Endothelial cell of umbilical vein (primary cell): Measurements from ENCODE around the gene AGK.

Experiments used
- EZH2 ChIP-seq: IDR thresholded peaks from 2 replicates; pipeline ENCODE4 v1.6.1; 2012; ENCODE audit warnings: borderline replicate concordance, low read depth, mild to moderate bottlenecking, moderate library complexity, low read length, inconsistent platforms; ENCODE audit not compliant: severe bottlenecking
- FOS ChIP-seq: IDR thresholded peaks from 2 replicates; pipeline ENCODE4 v1.6.1; 2011; ENCODE audit warnings: mild to moderate bottlenecking, low read length, moderate library complexity, borderline replicate concordance; ENCODE audit not compliant: insufficient read depth
- GATA2 ChIP-seq: IDR thresholded peaks from 2 replicates; pipeline ENCODE4 v1.7.0; 2011; ENCODE audit warnings: low read depth, mild to moderate bottlenecking, moderate library complexity, mixed read lengths, low read length; ENCODE audit not compliant: insufficient read length, insufficient read depth
- JUN ChIP-seq: IDR thresholded peaks from 2 replicates; pipeline ENCODE4 v1.6.1; 2011; ENCODE audit warnings: borderline replicate concordance, low read depth; ENCODE audit not compliant: insufficient read length, insufficient read depth
- MYC ChIP-seq: IDR thresholded peaks from one replicate; pipeline ENCODE4 v1.6.1; 2011; ENCODE audit warnings: mild to moderate bottlenecking, low read depth, low read length
- POLR2A ChIP-seq: IDR thresholded peaks from 2 replicates; pipeline ENCODE4 v1.6.1; 2012; ENCODE audit warnings: low read depth, mild to moderate bottlenecking, control low read depth, low read length
- POLR2AphosphoS5 ChIP-seq: IDR thresholded peaks from 2 replicates; pipeline ENCODE4 v1.6.1; 2012; ENCODE audit warnings: low read depth, mild to moderate bottlenecking, control low read depth, low read length, moderate library complexity; ENCODE audit not compliant: insufficient read depth
- TF ChIP-seq, protein P1 (sequence below), 2 donors: IDR thresholded peaks; 1 replicate in 1 of 2; 2 replicates in 1 of 2; pipeline ENCODE4 v1.5.1; 2011; ENCODE audit warnings: low read length in 2 of 2, mild to moderate bottlenecking in 2 of 2, moderate library complexity in 2 of 2, control low read depth in 1 of 2, inconsistent platforms in 1 of 2, low read depth in 1 of 2; ENCODE audit not compliant: insufficient read depth in 1 of 2; ENCODE audit errors: extremely low read depth in 1 of 2
- TF ChIP-seq, protein P2 (sequence below): IDR thresholded peaks from 2 replicates; pipeline ENCODE4 v1.6.1; 2011; ENCODE audit not compliant: insufficient read depth, insufficient read length

DNA sequence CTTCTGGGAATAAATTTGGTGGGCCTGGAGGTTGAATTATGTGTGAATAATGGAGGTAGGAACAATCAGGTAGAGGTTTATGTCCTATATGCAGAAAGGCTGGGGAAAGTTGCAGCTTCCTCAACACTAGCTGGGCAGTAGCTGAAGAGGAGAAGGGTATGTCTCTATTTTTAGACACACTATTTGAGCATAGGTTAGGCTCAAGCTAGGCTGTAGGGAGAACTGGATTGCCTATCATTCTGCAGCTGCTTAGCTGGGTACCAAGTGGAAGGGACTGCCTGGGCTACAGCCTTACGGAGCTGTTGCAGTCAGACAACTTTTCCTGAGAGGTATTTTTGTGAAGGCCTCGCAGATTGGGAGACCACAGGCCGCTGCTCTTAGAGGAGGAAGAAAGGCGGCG is 82.9 kb downstream of the AGK start:
- TF ChIP-seq POLR2A (no peak), POLR2AphosphoS5 (no peak), EZH2 (no peak), GATA2 (no peak), FOS (no peak), JUN (no peak), MYC (no peak)
- TF ChIP-seq, protein P1, sequence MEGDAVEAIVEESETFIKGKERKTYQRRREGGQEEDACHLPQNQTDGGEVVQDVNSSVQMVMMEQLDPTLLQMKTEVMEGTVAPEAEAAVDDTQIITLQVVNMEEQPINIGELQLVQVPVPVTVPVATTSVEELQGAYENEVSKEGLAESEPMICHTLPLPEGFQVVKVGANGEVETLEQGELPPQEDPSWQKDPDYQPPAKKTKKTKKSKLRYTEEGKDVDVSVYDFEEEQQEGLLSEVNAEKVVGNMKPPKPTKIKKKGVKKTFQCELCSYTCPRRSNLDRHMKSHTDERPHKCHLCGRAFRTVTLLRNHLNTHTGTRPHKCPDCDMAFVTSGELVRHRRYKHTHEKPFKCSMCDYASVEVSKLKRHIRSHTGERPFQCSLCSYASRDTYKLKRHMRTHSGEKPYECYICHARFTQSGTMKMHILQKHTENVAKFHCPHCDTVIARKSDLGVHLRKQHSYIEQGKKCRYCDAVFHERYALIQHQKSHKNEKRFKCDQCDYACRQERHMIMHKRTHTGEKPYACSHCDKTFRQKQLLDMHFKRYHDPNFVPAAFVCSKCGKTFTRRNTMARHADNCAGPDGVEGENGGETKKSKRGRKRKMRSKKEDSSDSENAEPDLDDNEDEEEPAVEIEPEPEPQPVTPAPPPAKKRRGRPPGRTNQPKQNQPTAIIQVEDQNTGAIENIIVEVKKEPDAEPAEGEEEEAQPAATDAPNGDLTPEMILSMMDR (IDR thresholded peaks at IDR 0.05; ENCODE audit: extremely low read depth in 1 of 2, insufficient read depth in 1 of 2, low read depth in 1 of 2, low read length in 2 of 2): no peak
- TF ChIP-seq, protein P2, sequence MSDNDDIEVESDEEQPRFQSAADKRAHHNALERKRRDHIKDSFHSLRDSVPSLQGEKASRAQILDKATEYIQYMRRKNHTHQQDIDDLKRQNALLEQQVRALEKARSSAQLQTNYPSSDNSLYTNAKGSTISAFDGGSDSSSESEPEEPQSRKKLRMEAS: no peak
